ENCODE results near the gene RFX2. TPM values are rescaled to one million over a fixed set of nuclear protein-coding genes. Genes with fewer than 3 reads are reported as not detected.

The RFX2 gene
- total RNA-seq, 1 donor from 2014 or later = 6.5 TPM

- no peaks in the 10 kb centered on the region for H3K36me3 Mint-ChIP-seq (ENCODE audit: low read depth)
- H3K27ac Mint-ChIP-seq (ENCODE audit: unreplicated experiment) = no peak overlapping the region
- no peaks in the 10 kb centered on the region for H3K9me3 Mint-ChIP-seq (ENCODE audit: low read depth)
- peak; percentile 48 for DNase-seq (ENCODE audit: low spot score)
- H3K4me1 Mint-ChIP-seq (ENCODE audit: low read depth) = peaks cover 83% of the 10 kb centered on the region
- H3K27me3 Mint-ChIP-seq (ENCODE audit: low read depth) = no peaks in the 10 kb centered on the region
- no peak overlapping the region for H3K4me3 Mint-ChIP-seq (ENCODE audit: unreplicated experiment)
- TF ChIP-seq, protein P1, sequence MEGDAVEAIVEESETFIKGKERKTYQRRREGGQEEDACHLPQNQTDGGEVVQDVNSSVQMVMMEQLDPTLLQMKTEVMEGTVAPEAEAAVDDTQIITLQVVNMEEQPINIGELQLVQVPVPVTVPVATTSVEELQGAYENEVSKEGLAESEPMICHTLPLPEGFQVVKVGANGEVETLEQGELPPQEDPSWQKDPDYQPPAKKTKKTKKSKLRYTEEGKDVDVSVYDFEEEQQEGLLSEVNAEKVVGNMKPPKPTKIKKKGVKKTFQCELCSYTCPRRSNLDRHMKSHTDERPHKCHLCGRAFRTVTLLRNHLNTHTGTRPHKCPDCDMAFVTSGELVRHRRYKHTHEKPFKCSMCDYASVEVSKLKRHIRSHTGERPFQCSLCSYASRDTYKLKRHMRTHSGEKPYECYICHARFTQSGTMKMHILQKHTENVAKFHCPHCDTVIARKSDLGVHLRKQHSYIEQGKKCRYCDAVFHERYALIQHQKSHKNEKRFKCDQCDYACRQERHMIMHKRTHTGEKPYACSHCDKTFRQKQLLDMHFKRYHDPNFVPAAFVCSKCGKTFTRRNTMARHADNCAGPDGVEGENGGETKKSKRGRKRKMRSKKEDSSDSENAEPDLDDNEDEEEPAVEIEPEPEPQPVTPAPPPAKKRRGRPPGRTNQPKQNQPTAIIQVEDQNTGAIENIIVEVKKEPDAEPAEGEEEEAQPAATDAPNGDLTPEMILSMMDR (IDR thresholded peaks at IDR 0.05) = no peak
Observed at GRCh38 chr19:6063576-6064335, 46.5 kb downstream of the RFX2 start.

DNA sequence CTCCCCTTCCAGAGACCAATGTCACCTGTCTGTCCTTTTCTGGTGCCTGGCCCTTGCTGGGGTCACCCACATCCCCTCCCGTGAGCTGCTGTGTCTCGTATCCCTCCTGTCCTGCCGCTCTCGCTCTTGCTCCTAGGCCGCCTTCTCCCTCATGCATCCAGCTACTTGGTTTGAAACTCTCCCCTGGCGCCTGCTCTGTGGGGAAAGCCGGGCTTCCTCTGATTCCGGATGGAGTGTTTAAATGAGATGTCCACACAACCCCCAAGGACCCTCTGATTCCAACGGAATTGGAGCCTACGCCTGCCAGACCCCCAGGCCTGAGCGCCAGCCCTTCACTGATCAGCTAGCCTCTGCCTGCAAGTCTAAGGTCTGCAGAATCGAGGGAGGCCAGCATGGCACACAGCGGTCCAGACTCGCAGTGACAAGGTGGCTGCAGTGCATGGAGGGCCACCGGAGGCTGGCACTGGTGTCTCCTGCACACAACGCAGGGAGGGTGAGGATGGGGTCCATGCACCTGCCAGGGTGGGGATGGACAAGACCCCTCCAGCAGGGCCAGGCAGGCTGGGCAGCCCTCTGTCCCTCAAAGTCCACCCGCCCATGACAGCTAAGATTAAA lies 47.2 kb downstream of the RFX2 start:
- Mint-ChIP-seq H3K27ac (ENCODE audit: unreplicated experiment) (no peak overlapping the region), H3K36me3 (ENCODE audit: low read depth) (no peaks in the 10 kb centered on the region)

DNA sequence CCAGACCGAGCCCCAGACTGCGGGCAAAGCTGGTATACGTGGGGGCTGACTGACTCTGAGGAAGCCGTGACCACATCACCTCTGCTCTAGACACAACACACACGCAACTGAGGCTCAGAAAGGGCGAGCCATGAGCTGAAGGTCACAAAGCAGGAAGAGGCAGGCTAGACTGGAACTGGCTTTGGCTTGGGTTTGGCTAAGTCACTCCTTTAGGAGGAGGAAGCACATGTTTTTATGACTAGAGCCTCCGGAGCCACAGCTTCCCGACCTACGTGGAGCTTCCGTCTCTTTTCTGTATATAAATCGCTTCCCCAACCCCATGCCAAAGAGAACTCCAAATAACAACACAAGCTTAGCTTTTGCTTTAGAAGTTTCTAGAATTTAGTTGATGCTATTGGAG lies 48.0 kb downstream of the RFX2 start:
- peaks cover 78% of the 10 kb centered on the region for H3K4me1 Mint-ChIP-seq (ENCODE audit: low read depth)
- H3K36me3 Mint-ChIP-seq (ENCODE audit: low read depth) = no peaks in the 10 kb centered on the region
- no peak overlapping the region for H3K4me3 Mint-ChIP-seq (ENCODE audit: unreplicated experiment)
- H3K9me3 Mint-ChIP-seq (ENCODE audit: low read depth) = no peaks in the 10 kb centered on the region
- DNase-seq (ENCODE audit: low spot score) = peak; percentile 41
- TF ChIP-seq, protein P1 (IDR thresholded peaks at IDR 0.05) = no peak
- H3K27me3 Mint-ChIP-seq (ENCODE audit: low read depth) = no peaks in the 10 kb centered on the region
- no peak overlapping the region for H3K27ac Mint-ChIP-seq (ENCODE audit: unreplicated experiment)

More for the DNA sequence above, 47.2 kb downstream of the RFX2 start:
- no peaks in the 10 kb centered on the region for H3K27me3 Mint-ChIP-seq (ENCODE audit: low read depth)
- H3K4me3 Mint-ChIP-seq (ENCODE audit: unreplicated experiment) = no peak overlapping the region
- no peaks in the 10 kb centered on the region for H3K9me3 Mint-ChIP-seq (ENCODE audit: low read depth)
- DNase-seq (ENCODE audit: low spot score) = peak; percentile 83
- H3K4me1 Mint-ChIP-seq (ENCODE audit: low read depth) = peaks cover 78% of the 10 kb centered on the region
- TF ChIP-seq, protein P1 (IDR thresholded peaks at IDR 0.05) = no peak

DNA sequence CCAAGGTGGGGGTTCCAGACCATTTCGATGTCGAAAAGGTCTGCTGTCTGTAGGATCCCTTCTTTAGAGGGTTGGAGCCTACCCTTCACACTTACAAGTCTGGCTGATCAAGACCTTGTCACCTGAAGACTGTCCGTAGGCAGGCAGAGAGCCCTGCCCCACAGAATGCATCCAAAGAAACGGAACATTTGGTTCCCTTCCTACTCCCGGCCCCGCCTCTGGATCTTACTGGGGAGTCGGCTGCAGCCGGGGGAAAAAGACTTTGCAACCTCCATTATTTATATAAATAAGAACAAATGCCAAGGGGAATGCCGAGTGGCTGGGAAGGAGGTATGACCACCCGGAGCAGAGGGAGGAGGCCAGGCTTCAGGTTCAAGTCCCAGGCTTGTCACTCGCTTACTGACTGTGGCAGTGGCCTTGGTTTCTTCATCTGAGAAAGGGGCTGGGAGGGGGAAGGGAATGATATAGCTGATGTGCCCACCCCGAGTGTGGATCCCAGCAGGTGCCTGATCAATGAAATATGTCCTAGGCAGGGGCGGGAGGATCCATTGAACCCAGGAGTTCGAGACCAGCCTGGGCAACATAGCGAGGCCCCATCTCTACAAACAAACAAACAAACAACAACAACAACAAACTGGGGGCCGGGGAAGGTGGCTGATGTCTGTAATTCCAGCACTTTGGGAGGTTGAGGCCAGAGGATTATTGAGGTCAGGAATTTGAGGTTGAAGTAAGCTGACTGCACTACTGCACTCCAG lies 48.7 kb downstream of the RFX2 start:
- H3K27me3 Mint-ChIP-seq (ENCODE audit: low read depth) = no peaks in the 10 kb centered on the region
- H3K36me3 Mint-ChIP-seq (ENCODE audit: low read depth) = no peaks in the 10 kb centered on the region
- TF ChIP-seq, protein P1 (IDR thresholded peaks at IDR 0.05) = no peak
- H3K27ac Mint-ChIP-seq (ENCODE audit: unreplicated experiment) = peak overlapping the region; percentile 58
- H3K9me3 Mint-ChIP-seq (ENCODE audit: low read depth) = no peaks in the 10 kb centered on the region
- DNase-seq (ENCODE audit: low spot score) = peak; percentile 43
- H3K4me1 Mint-ChIP-seq (ENCODE audit: low read depth) = peaks cover 78% of the 10 kb centered on the region
- no peak overlapping the region for H3K4me3 Mint-ChIP-seq (ENCODE audit: unreplicated experiment)

Measured in chondrocyte (in vitro differentiated cells).